GM18907 (cell line): ENCODE measurements around the gene ARID3B.
"Not testable (repeated sequence)": the region's sequence is repeated elsewhere in the genome, so short reads cannot be mapped to it uniquely, and the experiment has no call there.

Source experiments
- ATAC-seq: cut with Tn5 transposase; IDR thresholded peaks from one replicate; pipeline ENCODE4 v1.9.1; 2021; ENCODE audit warnings: mild to moderate bottlenecking, moderate library complexity; ENCODE audit not compliant: unreplicated experiment

Gene ARID3B, protein sequence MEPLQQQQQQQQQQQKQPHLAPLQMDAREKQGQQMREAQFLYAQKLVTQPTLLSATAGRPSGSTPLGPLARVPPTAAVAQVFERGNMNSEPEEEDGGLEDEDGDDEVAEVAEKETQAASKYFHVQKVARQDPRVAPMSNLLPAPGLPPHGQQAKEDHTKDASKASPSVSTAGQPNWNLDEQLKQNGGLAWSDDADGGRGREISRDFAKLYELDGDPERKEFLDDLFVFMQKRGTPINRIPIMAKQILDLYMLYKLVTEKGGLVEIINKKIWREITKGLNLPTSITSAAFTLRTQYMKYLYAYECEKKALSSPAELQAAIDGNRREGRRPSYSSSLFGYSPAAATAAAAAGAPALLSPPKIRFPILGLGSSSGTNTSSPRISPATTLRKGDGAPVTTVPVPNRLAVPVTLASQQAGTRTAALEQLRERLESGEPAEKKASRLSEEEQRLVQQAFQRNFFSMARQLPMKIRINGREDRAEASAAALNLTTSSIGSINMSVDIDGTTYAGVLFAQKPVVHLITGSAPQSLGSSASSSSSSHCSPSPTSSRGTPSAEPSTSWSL

DNA sequence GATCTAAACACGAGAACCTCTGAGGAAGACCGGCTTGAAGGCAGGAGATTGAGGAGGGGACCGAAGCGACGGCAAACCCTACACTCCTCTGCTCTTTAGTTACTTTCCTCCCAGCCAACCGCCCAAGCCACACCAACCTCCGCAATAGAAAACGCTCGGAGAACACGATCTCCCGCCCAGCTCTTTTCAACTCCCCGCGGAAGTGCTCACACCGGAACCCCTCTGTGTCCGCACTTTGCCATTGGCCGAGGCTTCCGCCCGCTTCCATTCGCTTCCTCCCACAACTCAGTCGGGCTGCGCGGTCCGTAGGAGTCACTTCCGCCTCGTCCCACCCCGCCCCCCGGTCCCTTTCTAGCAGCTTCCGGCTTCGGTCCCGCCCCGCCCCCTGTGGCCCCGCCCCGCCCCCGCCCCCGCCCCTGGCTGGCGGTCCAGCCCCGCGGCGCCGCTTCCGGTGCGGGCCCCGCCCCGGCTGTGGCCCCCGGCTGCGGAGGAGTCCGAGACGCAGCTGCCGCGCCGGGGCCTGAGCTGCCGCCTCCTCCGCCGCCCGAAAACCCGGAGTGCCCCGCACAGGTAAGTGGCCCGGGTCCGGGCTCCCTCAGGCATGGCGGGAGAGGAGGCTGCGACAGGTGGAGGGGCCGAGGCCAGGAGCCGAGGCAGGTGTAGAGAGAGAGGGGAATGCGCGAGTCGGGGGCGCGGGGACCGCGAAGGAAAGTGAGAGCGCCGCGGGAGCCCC lies at the start of gene ARID3B:
Gene ARID3B, plus strand, starts transcription at position 460 of the 733 bp plus-strand sequence. CDS start 2,717 bp downstream, outside the sequence.
- ATAC-seq, result peak; percentile 71

- no peak for ATAC-seq
Measured at GRCh38 chr15:74496648-74497047, 44.4 kb upstream of the ARID3B start.

- no peak for ATAC-seq
Measured at GRCh38 chr15:74497584-74497983, 43.4 kb upstream of the ARID3B start.

DNA sequence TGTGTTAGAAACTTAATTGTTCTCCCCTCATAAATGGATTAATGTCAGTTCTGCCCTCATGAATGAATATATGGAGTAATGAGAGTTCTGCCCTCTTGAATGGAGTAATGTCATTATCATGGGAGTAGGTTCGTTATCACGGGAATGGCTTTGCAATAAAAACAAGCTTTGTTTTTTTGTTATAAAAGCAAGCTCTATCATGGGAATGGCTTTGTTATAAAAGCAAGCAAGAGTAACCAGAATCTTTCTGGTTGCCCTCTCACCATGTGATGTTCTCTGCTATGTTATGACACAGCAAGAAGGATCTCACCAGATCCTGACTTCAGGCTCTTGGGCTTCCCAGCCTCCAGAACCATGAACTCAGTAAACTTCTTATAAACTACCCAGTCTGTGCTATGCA lies 41.7 kb upstream of the ARID3B start:
- no peak for ATAC-seq

GRCh38 chr15:74500401-74500800 lies 40.6 kb upstream of the ARID3B start:
- ATAC-seq, result no peak

DNA sequence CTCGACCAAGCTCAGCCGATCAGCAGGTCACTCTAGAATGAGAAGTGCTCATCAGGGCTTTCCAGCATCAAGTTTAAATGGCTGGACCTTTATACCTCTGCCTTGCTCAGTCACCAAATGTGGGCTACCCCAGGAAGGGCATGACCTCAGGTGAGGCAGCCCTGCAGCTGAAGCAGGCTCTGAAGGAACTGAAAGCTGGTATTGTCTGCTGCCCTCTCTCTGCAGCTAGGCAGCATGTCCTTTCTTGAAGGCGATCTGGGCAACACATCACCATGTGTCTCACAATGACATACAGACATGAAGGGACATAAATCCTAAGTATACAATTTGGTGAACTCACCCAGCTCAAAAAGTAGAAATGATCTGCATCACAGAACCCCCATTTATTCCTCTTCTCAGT lies 38.7 kb upstream of the ARID3B start:
- ATAC-seq, result no peak

GRCh38 chr15:74504418-74504817 lies 36.6 kb upstream of the ARID3B start:
- ATAC-seq, result no peak

DNA sequence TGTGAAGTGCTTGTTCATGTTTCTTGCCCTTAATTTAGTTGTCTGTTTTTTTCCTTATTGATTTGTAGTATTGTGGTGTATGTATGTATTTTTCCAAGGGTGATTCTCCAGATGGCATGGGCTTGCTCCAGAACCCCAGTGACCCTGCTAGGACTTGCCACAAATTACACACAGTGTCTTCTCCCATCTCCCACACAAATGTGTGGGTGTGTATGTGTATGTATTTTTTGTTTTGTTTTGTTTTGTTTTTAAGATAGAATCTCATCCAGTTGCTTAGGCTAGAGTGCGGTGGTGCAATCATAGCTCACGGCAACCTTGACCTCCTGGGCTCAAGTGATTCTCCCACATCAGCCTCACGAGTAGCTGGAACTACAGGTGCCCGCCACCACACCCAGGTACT lies 36.2 kb upstream of the ARID3B start:
- ATAC-seq, result no peak

- ATAC-seq, result no peak
Measured at GRCh38 chr15:74505837-74506514, 35.0 kb upstream of the ARID3B start.

GRCh38 chr15:74506515-74506840 lies 34.5 kb upstream of the ARID3B start:
- ATAC-seq, result no peak

GRCh38 chr15:74511583-74511982 lies 29.4 kb upstream of the ARID3B start:
- peak; percentile 77 for ATAC-seq

- ATAC-seq, result not testable (repeated sequence)
Measured at GRCh38 chr15:74514059-74514458, 27.0 kb upstream of the ARID3B start.

GRCh38 chr15:74517096-74517495 lies 23.9 kb upstream of the ARID3B start:
- ATAC-seq, result no peak

- ATAC-seq, result no peak
Measured at GRCh38 chr15:74519311-74519710, 21.7 kb upstream of the ARID3B start.

GRCh38 chr15:74520407-74520806 lies 20.6 kb upstream of the ARID3B start:
- no peak for ATAC-seq

GRCh38 chr15:74523982-74524381 lies 17.0 kb upstream of the ARID3B start:
- no peak for ATAC-seq

DNA sequence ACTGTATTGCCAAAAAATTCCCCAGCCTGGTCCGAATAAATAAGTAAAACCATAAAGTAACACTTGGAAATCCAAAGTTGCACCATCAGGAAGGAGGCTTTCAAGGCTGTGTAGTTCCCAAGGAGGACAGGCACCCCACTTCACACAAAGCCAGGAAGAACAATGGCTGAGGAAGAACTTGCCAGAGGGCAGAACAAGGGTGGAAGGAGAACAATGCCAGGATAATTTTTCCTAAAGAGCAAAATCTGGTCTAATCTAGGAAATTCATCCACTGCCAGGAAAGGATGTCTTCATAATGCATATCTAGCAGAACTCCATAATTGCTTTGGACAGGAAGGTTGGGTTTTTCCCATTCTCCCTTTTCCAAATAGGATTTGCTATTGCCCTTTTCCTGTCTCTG lies 15.7 kb upstream of the ARID3B start:
- ATAC-seq, result no peak

DNA sequence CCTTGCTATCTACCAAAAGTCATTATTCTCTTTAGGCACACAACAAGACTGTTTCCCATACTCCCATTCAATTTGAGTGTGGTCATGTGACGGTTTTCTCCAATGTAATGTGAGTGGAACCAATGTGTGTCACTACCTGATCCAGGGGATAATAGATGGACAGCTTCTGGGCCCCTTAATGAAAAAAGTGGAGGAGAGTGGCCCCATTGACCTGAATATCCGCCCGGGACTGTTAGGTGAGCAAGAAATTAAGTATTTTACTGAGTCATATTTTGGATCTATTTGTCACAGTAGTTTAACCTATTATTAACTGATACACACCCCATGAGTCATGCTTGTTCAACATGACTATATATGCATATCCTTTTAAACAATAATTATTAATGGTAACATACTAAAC lies 15.1 kb upstream of the ARID3B start:
- no peak for ATAC-seq

- ATAC-seq, result no peak
Measured at GRCh38 chr15:74528876-74529275, 12.1 kb upstream of the ARID3B start.

DNA sequence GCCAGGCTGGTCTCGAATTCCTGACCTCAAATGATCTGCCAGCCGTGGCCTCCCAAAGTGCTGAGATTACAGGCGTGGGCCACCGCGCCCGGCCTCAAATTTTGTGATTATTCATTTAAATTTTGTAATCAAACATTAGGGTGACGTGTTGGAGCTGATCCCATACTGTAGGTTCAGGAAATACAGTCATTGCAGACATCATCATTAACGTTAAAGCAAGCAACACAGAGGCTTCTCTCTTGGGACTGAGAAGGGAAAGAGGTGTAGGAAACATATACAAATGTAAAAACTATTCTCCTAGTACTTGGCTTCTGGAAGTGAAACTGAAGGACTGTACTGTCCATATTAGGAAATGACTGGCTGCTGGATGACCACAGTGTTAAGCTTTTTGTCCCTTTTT lies 11.1 kb upstream of the ARID3B start:
- no peak for ATAC-seq

DNA sequence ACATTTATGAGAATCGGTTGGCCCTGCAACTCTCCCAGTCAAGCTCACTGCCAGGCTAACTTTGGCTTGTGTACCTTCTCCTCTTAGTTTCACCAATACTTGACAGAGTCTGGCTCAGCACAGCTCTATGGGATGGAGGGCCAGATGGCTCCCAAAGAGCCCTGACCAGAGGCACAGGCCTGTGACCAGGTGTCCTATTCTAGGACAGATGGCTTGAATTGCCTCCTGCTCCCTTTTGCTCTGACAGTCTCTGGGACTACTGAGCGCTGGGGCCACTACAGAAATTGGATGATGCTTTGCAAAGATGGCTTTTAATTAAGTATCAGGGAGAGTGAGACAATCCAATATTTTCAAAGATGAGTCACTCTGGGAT lies 10.3 kb upstream of the ARID3B start:
- no peak for ATAC-seq
